Activated CD4-positive, alpha-beta T cell treated with anti-CD3 and anti-CD28 coated beads, Interleukin-2, amount 50 U/mL, for 16 hours (primary cell): ENCODE data around the gene IL1RL1.

Experiments
- DNase-seq: peaks from one replicate; pipeline ENCODE4 v3.0.0-alpha.2; 2020

The IL1RL1 gene

DNA sequence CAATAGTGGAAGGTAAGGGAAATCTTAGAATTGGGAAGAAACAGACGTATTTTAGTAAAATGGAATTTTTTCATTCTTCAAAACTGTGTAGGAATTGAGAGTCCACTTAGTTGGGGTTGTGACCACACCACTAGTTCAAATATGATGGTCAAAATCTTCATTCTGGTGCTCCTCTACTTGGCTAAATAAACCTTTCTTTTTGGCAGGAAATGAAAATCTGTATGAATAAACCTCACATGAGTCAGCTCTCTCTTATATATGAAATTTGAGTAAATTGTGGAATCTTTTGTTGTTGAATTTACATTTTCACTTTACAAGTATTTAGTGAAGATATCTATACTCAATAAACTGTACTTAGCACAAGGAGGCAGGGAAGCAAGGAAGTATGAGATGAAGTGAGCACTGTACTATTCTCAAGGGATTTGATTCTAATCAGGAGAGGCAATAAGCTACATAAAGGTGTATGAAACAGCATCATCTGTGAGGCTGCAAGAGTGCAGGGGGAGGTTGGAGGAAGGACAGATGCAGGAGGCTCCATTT lies 64.8 kb downstream of the IL1RL1 start:
- no peak for DNase-seq

DNA sequence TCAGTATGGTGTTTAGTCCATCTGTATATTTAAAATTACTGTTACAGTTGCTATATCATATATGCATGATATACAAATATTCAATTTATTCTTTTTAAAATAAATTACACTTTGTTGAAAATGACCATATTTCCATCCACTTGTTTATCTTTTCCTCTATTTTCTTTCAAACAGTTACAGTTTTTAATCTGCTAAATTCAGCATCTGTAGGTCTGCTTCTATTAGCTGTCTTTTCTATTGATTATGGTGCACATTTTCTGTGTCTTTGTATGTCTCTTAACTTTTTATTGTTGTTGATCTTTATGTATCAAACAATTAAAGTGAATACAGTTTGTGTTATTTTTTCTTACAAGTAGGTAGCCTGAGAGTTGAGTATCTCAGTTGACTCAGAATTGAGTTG lies 72.4 kb downstream of the IL1RL1 start:
- no peak for DNase-seq

DNA sequence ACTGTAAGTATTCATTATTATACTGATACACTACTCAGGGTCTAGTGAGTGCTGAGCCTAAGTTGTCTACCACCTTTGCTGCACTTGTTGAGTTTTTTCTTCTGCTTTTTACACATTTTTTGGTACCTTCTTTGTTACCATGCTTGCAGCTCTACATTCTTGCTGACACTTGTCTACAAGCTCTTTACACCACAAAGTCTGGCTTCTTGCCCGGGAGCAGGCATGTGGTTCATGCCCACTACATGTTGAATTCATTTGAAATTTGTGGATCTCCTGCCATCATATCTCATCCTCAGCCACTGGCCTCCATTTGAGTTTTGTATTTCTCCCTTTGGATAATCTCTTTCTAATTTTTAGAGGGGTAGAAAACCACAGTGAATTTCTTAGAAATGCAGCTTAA lies 74.2 kb downstream of the IL1RL1 start:
- DNase-seq = no peak

DNA sequence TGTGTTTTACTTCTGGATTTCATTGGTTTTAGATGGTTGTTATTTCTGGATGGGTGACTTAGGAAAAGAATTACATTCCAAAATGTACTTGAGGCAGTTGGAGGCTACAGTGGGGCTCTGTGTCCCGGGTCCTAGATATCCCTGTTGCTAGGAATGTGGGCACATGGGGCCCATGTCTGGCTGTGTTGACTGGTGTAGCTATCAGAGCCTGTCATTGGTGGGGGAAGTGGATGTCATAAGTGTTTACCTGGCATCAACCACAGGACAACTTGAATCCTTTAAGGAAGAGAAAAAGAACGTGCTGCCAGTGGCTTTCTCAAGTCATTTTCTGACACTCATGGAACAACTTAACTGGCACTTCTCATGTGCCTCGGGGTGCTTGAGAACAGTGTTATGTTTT lies 74.6 kb downstream of the IL1RL1 start:
- DNase-seq = no peak

DNA sequence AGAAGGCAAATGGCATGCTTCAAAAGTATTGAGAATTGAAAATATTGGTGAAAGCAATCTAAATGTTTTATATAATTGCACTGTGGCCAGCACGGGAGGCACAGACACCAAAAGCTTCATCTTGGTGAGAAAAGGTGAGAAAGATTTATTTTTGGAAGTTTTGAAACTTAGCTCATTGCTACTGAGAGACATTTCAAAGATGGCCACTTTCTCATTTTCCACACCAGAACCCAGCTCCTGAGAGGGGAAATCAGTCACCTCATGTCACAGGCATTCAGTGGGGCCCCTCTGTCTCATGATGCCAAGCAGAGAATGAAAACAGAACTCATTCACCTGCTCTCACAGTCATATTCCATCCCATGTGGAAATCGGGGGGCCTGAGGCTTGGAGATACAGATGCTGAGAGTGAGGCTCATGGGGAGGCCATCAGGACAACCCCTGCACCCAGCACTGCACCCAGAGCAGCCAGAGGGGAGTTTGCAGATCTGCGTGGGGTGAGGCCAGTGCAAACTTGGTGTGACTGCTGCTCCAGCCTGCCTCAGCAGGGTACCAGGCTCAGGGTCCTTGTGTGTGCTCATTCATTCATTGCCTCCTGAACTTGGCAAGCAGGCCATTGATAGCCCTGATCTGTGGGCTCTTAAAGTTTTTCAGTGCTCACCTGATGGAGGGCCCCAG lies 75.6 kb downstream of the IL1RL1 start:
- no peak for DNase-seq

DNA sequence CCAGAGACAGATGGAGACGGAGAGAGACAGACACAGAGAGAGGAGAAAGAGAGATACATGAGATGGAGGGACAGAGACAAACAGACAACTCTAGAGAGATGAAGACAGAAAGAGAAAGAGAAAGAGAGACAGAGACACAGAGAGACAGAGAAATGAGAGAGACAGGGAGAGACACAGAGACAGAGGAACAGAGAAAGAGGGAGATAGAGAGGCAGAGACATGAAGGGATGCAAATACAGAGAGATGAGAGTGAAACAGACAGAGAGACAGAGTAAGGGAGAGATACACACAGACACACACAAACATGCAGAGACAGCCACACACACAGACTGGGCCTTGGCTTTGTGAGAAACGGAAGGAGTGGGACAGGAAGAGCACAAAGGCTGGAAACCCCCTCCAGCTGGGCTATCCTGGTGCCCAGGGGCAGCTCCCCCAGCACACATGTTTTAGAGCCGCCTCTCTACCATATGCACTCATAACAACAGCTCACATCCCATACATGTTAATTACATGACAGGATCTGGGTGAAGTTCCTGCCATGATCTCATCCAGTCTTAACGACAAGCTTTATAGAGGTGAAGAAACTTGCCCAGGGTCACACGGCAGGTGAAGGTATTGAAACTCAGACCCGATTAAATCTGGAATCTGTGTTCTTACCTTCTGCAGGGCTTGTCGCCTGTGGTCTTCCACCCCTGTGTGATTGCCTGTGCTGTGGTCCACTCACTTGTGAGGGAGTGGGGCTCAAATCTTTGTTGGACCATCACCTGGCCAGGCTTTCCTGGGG lies 76.6 kb downstream of the IL1RL1 start:
- DNase-seq = no peak

DNA sequence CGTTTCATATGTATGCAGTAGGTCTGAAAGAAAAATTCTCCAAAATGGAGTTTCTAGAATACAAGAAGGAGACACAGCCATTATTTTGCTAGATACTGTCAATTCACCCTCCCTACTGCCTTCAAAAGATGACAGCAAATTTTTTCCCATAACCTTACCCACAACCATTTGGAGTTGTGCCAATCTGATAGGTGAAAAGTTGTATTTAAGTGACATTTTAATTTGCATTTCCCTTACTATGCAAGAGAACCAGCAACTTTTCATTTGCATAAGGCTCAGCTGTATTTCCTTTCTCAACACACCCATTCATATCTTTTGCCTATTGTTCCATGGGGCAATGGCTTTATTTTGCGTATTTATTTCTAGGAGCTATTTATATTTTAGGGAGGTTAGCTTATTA lies 80.2 kb downstream of the IL1RL1 start:
- DNase-seq = no peak

DNA sequence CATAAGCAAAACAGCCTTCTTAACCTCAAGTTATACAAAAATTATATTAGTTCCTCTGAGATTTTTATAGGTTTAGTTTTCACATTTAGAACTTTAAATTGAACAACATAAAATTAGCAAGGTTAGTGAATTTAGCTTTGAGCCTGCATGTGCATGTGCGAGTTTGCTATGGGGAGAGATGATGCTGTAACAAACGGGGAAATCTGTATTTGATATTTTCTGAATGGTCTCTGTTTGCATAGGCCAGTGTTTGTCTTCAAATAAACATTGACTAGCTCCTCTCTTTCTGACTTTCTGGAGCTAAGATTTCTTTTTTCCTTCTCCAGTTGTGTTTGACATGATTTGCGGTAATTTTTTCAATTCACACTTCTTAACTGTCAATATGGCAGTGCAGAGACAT lies 80.7 kb downstream of the IL1RL1 start:
- no peak for DNase-seq

DNA sequence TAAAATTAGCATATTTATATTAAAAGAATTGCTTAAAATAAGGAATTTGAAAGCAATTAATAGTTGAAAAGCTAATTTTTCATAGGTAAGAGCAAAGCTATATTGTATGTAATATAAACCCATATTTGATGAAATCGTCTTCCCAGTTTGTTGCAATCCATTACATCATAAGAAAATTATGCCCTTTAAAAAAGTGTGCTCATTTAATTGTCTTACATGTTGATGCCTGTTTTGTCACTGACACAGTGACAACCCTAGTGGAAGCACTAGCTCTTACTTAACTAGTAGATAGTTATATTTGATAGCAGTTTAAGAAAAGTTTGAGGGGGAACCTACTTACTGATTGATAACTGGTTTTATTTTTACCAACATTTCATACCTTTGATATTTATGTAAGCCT lies 81.6 kb downstream of the IL1RL1 start:
- no peak for DNase-seq

DNA sequence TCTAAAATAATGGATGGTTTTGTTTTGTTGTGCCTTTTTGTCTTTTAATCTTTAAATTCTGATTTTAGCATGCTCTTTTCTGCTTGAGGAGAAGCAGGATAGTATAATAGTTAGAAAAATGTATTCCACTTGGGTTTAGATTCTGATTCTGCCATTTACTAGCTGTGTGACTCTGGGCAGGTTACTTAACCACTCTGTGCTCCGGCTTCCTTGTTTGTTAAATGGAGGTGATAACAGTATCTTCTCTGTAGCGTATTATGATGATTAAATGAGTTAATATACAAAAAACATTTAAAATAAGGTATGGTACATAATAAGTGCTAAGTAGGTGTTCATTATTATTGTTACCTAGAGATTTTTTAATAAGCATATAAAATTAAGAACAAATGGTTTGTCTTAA lies 84.6 kb downstream of the IL1RL1 start:
- no peak for DNase-seq

DNA sequence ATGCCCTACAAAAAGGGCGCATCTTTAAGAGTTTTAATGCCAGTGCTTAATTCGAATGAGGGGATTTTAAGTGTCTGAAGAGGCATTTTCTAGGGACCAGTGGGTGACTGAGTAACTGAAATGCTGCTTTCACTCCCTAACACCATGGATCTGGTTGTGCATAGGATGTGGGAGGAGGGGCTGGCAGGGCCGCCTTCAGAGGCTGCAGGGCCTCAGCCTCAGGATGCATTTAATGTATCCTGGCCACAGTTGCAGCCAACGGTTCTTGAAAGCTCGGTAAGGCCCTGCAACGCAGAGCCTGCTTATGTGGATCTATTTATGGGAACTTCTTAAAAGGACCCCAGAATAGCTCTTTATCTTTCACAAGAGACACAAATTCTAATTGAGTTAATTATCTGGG lies 85.8 kb downstream of the IL1RL1 start:
- DNase-seq = no peak

DNA sequence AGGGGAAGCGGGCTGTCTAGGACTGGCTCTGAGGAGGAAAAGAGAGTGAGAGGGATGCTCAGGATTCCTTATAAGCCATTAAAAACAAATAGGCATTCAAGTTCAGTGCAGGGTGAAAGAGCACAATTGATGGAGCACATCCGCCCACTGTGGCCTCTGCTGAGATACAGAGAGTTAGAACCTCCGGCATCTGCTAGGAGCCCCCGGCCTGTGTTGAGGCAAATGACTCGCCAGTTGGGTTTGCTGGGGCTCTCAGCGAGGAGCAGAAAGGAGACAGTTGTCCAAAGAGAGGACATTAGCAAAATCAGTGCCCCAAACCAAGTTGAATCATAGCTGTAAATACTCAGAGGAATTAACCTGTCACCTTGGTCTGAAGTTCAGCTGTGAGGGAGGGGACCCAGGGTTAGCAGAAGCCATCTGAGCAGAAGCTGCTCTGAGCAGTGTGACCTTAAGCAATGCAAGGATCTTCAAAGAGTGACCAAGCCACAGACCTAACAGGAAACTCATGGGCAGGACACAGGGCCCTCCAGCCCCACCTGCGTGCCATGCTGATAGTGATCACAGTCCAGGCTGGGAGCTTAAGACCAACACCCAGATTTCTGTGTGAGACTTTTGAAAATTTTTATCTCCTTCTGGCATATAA lies 88.3 kb downstream of the IL1RL1 start:
- DNase-seq = no peak

DNA sequence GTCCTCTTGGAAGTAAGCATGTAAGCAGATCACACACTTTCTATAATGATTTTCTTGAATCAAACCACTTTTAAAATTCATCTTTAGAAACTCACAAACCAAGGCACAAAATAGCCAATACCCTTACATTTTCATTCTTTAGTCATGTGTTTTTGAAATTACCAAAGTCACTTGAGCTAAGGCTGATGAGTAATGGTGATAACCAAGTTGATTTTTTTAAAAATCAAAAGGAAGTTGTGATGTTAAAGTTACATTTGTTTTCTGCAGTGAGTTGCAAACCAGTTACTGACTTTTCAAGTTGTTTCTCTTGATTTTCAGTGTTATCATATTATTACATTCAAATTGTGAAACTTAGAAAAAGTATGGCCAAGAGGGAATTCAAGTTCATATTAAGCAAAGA lies 90.1 kb downstream of the IL1RL1 start:
- no peak for DNase-seq
